GM19468 (cell line): Measurements from ENCODE around the gene SPTLC2.
"Not testable (repeated sequence)": the region's sequence is repeated elsewhere in the genome, so short reads cannot be mapped to it uniquely, and the experiment has no call there.

Experiments
- ATAC-seq: cut with Tn5 transposase; IDR thresholded peaks from one replicate; pipeline ENCODE4 v1.9.1; 2021; ENCODE audit warnings: mild to moderate bottlenecking, moderate library complexity, moderate number of reproducible peaks; ENCODE audit not compliant: unreplicated experiment; ENCODE audit errors: extremely low read depth

The SPTLC2 gene

DNA sequence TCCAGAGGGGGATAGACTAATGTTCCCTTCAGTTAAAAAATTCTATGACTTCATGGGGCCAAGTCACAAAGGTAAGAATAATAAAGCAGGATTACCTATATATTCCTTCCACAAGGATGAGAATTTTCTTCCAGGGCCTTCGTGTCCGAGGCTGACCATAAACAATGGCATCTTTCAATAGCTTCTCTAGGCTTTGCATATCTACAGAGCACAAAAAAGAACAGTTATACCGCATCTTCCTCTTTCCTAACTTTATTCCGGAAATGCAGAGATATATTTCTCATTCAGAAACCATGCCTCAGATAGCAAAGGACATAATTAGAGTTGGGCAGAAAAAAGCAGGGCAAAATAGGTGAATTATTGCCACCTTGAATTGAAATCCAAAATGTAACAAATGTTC lies 59.5 kb downstream of the SPTLC2 start:
- ATAC-seq: no peak

- ATAC-seq: no peak
Observed at GRCh38 chr14:77554816-77555599, 61.4 kb downstream of the SPTLC2 start.

- peak; percentile 35 for ATAC-seq
Observed at GRCh38 chr14:77554207-77554606, 62.2 kb downstream of the SPTLC2 start.

- no peak for ATAC-seq
Observed at GRCh38 chr14:77549451-77549850, 67.0 kb downstream of the SPTLC2 start.

DNA sequence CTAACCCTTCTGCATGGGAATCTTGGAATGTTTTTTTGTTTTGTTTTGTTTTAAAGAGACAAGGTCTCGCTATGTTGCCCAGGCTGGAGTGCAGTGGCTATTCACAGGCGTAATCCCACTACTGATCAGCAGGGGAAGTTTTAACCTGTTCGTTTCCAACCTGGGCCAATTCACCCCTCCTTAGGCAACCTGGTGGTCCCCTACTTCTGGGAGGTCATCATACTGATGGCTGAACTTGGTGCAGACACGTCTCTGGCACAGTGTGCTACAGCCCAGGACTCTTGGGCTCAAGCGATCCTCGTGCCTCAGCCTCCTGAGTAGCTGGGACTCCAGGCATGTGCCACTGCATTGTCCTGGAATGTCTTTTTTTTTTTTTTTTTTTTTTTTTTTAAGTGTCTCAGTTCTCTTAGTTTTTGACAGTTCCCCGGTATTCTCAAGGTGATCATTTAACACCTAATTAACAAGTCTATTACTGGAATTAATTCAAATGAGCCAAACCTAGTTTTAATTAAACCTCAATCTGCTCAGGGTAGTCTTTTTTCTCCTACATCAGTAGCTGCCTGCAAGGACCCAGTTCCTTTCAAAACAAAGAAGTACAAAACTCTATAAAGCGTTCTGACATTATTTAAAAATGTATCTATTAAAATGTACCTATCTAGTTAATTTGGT lies 68.8 kb downstream of the SPTLC2 start:
- no peak for ATAC-seq

DNA sequence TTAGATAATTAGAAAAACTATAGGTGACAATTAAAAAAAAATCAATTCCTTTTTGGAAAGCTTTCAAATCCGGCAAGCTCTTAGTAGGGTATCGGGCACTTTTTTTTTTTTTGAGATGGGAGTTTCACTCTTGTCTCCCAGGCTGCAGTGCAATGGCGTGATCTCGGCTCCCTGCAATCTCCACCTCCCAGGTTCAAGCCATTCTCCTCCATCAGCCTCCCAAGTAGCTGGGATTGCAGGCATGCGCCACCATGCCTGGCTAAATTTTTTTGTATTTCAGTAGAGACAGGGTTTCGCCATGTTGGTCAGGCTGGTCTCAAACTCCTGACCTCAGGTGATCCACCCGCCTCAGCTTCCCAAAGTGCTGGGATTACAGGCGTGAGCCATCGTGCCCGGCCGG lies 71.3 kb downstream of the SPTLC2 start:
- ATAC-seq: not testable (repeated sequence)

DNA sequence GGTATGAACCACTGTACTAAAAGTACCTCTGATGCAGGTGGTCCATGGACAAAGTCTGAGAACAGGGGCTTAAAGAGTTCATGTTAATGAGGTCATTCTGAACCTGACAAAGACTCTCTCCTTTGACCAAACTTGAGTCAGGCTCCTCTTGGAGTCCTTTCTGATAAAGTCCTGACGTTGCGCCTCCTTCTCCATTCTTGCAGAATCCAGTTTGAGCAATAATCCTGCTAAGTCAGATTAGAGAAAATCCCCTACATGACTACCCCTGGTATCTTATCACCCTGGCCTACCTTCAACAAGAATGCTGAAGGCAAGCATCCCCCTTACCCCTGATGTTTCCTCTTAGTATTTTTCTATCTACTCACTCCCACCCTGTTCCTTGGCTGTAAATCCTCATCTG lies 71.9 kb downstream of the SPTLC2 start:
- ATAC-seq: no peak

DNA sequence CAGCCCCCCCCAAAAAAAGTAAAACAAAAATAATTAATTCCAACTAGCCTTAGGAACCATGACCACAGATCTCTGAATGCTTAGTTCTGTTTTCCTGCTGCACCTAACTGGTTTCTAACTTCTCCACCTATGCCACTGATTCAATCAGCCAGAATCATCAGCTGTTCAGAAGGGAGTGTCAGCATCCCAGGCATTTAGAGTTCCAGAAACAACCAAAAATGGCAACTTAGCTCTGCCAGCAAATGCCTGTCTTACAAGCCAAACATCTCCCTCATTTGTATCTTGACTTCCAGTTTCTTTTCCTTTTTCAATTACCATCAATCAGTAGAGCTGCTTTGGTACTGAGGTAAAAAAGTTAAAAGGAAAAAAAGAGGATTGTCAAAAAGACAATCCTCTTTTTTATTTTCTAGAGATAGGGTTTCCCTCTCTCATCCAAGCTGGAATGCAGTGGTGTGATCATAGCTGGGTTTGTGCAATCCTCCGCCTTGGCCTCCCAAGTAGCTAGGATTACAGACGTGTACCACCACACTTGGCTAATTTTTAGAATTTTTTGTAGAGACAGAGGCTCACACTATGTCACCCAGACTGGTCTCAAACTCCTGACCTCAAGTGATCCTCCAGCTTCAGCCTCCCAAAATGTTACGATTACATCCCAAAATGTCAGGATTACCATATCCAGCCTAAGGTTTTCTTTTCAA lies 72.7 kb downstream of the SPTLC2 start:
- no peak for ATAC-seq

DNA sequence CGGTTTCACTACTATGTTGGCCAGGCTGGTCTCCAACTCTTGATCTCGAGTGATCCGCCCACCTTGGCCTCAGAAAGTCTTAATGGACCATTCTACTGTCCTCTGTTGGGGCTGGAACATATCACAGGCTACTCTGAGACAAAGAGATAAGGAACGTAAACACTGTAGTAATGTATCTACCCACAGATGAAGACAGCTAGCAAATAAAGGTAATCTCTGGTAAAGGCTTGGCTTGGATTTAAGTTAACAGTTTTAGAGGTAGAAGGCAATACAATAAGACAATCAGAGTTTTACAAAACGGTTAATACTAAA lies 73.2 kb downstream of the SPTLC2 start:
- no peak for ATAC-seq

GRCh38 chr14:77542421-77543239 lies 73.8 kb downstream of the SPTLC2 start:
- no peak for ATAC-seq

DNA sequence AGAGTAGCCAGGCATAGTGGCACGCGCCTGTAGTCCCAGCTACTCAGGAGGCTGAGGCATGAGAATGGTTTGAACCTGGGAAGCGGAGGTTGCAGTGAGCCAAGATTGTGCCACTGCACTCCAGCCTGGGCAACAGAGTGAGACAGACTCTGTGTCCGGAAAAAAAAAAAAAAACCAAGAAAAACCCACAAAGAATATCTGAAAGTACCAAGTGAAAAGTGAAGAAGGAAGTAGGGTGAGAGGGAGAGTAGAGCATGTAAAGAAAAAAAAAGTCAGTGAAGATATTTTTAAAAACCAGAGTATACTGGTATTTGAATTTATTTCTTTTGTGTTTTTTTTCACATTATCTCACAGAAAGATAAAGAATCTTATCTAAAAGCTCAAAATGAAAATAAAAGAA lies 74.5 kb downstream of the SPTLC2 start:
- ATAC-seq: no peak

DNA sequence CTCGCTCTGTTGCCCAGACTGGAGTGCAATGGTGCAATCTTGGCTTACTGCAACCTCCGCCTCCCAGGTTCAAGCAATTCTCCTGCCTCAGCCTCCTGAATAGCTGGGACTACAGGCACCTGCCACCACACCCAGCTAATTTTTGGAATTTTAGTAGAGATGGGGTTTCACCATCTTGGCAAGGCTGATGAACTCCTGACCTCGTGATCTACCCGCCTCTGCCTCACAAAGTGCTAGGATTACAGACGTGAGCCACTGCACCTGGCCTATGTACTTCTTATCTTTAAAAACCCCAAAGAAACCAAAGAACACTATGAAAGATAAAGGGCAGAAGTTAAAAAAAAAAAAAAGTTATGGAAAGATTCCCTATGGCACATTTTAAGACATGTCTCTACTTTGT lies 79.5 kb downstream of the SPTLC2 start:
- ATAC-seq: not testable (repeated sequence)

DNA sequence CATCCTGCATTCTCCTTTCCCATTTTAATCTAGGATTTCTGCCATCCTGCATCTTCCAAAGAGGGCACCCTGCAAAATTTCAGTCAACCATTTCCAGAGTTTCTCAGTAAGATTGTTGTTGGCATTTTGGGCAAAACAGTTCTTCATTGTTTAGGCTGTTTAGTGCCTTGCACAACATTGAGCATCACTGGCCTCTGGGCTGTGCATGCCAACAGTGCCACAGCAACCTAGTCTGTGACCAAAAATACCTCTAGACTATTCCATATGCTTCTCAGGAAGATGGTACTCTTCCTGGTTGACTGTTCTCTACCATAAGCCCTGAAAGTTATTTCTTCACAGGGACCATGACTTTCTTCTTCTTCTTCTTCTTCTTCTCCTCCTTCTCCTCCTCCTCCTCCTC lies 85.4 kb downstream of the SPTLC2 start:
- ATAC-seq: no peak

DNA sequence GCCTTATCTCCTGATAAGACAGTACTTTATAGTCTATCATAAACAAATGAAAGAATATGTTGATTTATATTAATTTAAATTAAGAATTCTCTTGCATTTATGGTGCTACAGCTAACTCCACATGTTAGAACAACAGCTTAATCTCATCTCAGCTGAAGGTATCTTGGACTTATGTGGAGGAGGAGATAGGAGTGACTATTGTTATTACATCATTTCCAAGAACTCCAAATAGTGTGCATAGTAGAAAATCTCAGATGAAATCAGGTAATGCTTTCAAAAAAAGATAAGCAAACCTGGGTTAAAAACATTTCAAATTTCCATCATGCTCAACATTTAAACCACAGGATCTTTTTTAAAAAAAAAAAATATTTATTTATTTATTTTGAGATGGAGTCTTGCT lies 86.5 kb downstream of the SPTLC2 start:
- no peak for ATAC-seq

DNA sequence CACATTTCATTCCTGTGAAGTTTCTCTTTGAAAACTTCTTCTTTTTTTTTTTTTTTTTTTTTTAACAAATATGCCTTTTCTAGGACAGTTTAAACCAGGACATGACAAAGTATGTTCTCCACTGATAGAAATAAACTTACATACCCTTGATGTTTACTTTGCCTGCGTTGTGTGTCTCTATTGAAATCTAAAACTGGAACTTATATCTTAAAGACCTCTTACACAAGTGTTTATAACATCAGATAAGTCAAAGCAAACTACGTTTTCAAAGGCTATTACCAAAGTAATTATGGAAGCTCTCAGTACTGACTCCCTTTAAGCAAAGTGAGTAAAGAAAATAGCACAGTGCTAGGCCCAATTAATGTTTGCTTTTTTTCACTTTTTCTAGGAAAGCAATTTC lies 87.2 kb downstream of the SPTLC2 start:
- no peak for ATAC-seq

DNA sequence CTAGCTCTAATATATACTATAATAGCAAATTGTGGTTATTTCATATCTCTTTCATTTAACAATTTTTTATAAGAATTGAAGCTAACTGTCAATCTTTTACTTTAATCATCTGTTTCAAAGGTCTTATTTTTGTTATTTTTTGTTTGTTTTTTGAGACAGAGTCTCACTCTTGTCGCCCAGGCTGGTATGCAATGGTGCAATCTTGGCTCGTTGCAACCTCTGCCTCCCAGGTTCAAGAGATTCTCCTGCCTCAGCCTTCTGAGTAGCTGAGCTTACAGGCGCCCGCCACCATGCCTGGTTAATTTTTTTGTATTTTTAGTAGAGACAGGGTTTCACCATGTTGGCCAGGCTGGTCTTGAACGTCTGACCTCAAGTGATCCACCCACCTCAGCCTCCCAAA lies 87.7 kb downstream of the SPTLC2 start:
- not testable (repeated sequence) for ATAC-seq

GRCh38 chr14:77526266-77526665 lies 90.2 kb downstream of the SPTLC2 start:
- no peak for ATAC-seq

GRCh38 chr14:77524536-77524935 lies 91.9 kb downstream of the SPTLC2 start:
- ATAC-seq: no peak

DNA sequence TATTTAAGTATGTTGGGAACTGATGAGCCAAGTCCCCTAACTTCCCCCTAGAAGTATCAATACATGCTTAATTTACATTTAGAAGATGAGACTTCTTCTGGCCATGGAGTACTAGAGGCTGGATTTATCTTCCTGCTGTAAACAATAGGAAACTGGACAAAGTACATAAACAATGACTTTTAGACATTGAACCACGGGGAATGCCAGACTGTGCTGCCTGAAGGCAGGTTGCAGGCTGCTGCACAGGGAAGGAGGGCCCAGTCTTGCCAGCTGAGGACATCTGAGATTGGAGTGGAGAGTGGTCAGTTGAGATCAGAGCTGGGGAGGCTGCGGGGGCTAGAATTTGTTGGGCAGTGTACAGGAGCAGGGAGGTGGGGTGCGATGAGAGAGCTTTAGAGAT lies 93.3 kb downstream of the SPTLC2 start:
- no peak for ATAC-seq

GRCh38 chr14:77520555-77520954 lies 95.9 kb downstream of the SPTLC2 start:
- ATAC-seq: no peak

DNA sequence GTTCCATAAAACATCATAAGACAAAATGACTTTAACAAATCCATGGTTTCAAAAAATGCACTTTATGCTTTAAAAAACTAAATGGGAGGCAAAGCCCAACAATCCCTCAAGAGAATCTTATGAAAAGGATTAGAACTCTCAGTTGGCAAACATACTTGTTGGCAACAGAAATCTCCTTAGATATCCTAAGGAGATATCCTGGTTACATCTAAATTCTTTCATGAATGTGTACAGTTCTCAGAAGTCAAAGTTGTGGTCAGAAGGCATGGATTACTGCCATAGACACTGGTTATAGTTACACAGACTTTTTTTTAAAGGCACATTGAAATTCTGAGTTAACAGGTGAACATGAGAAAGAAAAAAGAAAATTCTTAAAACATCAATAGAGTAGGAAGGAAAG lies 100.3 kb downstream of the SPTLC2 start:
- ATAC-seq: no peak
